SK-N-DZ (cell line): ENCODE measurements around the gene TPP1. TPM values are rescaled to one million over a fixed set of nuclear protein-coding genes. Genes with fewer than 3 reads are reported as not detected.

Experiments used
- DNase-seq: peaks from one replicate; pipeline ENCODE4 v3.0.0-alpha.2; 2015; ENCODE audit warnings: low spot score
- polyA plus RNA-seq, 2 experiments: library from polyadenylated mRNA; depleted of rRNA; stranded (reverse); fragments of >200 nt; gene quantifications; 2 replicates each; pipeline ENCODE4 v1.2.3, GENCODE V29; 2014

Gene TPP1
- polyA plus RNA-seq (2014; cell fraction: cytosol; rRNA removed), result 4.1 and 6.9 TPM in 2 replicates
- polyA plus RNA-seq (2014; cell fraction: nucleus; rRNA removed), result 12.2 and 46.8 TPM in 2 replicates

GRCh38 chr11:6619004-6619745 is at the start of gene TPP1:
TPP1 (minus strand) TSS chr11:6619422; CDS start chr11:6619400, 22 bp downstream.
- DNase-seq, result peak; percentile 95

GRCh38 chr11:6667733-6668374 is 48.6 kb upstream of the TPP1 start:
- peak; percentile 41 for DNase-seq

GRCh38 chr11:6666302-6667183 is 47.3 kb upstream of the TPP1 start:
- no peak for DNase-seq

GRCh38 chr11:6664551-6664950 is 45.3 kb upstream of the TPP1 start:
- no peak for DNase-seq

- DNase-seq, result no peak
Observed at GRCh38 chr11:6663794-6664469, 44.7 kb upstream of the TPP1 start.

GRCh38 chr11:6660712-6661111 is 41.5 kb upstream of the TPP1 start:
- DNase-seq, result no peak

GRCh38 chr11:6658647-6659046 is 39.4 kb upstream of the TPP1 start:
- no peak for DNase-seq

GRCh38 chr11:6657346-6657745 is 38.1 kb upstream of the TPP1 start:
- DNase-seq, result no peak

GRCh38 chr11:6656936-6657335 is 37.7 kb upstream of the TPP1 start:
- no peak for DNase-seq

- DNase-seq, result no peak
Observed at GRCh38 chr11:6656584-6656915, 37.3 kb upstream of the TPP1 start.

GRCh38 chr11:6655790-6656583 is 36.8 kb upstream of the TPP1 start, which contains the start of gene DCHS1:
DCHS1 (minus strand) TSS chr11:6655809; CDS start chr11:6641613, 14,196 bp downstream.
- DNase-seq, result peak; percentile 49

- peak; percentile 41 for DNase-seq
Observed at GRCh38 chr11:6655020-6655789, 36.0 kb upstream of the TPP1 start.

- DNase-seq, result no peak
Observed at GRCh38 chr11:6654281-6655019, 35.2 kb upstream of the TPP1 start.

- DNase-seq, result no peak
Observed at GRCh38 chr11:6653656-6654055, 34.4 kb upstream of the TPP1 start.

- DNase-seq, result no peak
Observed at GRCh38 chr11:6653097-6653496, 33.9 kb upstream of the TPP1 start.

GRCh38 chr11:6652182-6652581 is 33.0 kb upstream of the TPP1 start:
- DNase-seq, result no peak

- no peak for DNase-seq
Observed at GRCh38 chr11:6650980-6651379, 31.8 kb upstream of the TPP1 start.

GRCh38 chr11:6650104-6650503 is 30.9 kb upstream of the TPP1 start:
- DNase-seq, result no peak

GRCh38 chr11:6648501-6648900 is 29.3 kb upstream of the TPP1 start:
- no peak for DNase-seq
